Measurements from ENCODE around the gene ABTB1. TPM values are rescaled to one million over a fixed set of nuclear protein-coding genes. Genes with fewer than 3 reads are reported as not detected.

ABTB1 gene
- total RNA-seq, 2 experiments from 2014 or later, result 4.4 to 14.5 TPM

GRCh38 chr3:127691974-127692373, 19.2 kb downstream of the ABTB1 start:
- no TSS peak for BruUV-seq (replicated peaks)
- POLR2A ChIA-PET, result no interaction called here
- H2AFZ ChIP-seq (ENCODE audit: low read length), result no peak overlapping the region
- no peaks in the 10 kb centered on the region for H3K79me2 ChIP-seq (ENCODE audit: insufficient read depth, low read depth, low read length)
- peaks cover 5% of the 10 kb centered on the region for H3K4me1 ChIP-seq (ENCODE audit: insufficient read depth, low read length, poor library complexity, severe bottlenecking)
- H3K4me2 ChIP-seq (ENCODE audit: low read length), result no peak overlapping the region
- H3K27ac ChIP-seq (ENCODE audit: low read depth, low read length, poor library complexity, severe bottlenecking), result no peak overlapping the region
- DNase-seq (ENCODE audit: low spot score), result no peak
- CTCF ChIA-PET (ENCODE audit: unreplicated experiment), result no interaction called here
- no peaks in the 10 kb centered on the region for H4K20me1 ChIP-seq (ENCODE audit: insufficient read depth, low read length)
- H3K4me3 ChIP-seq (ENCODE audit: low read depth, low read length, poor library complexity, severe bottlenecking), result no peak overlapping the region
- H3K36me3 ChIP-seq (ENCODE audit: insufficient read depth, low read length), result peaks cover 25% of the 10 kb centered on the region; the same call in 1 of the 2 replicates
- 0 out of 2 replicates have a peak, but pooled peaks cover 7% of the 10 kb centered on the region for H3K9me3 ChIP-seq (ENCODE audit: low read length)
- intact Hi-C loops (cut with micrococcal nuclease; ENCODE audit: unreplicated experiment), result loop anchor here (2.0 kb wide), 1 partner anchor 139 kb away; no protein-coding TSS in a partner anchor
- no peaks in the 10 kb centered on the region for H3K9me2 ChIP-seq (ENCODE audit: insufficient read depth, low read length)
- TF ChIP-seq CTCF (conservative IDR thresholded peaks at IDR 0.05; ENCODE audit: low read length), result no peak

- H3K4me1 ChIP-seq (ENCODE audit: insufficient read depth, low read length, poor library complexity, severe bottlenecking), result peaks cover 13% of the 10 kb centered on the region
- DNase-seq (ENCODE audit: low spot score), result no peak
- ChIA-PET POLR2A (no interaction called here), CTCF (ENCODE audit: unreplicated experiment) (no interaction called here)
- H3K79me2 ChIP-seq (ENCODE audit: insufficient read depth, low read depth, low read length), result no peaks in the 10 kb centered on the region
- peaks cover 25% of the 10 kb centered on the region; the same call in 1 of the 2 replicates for H3K36me3 ChIP-seq (ENCODE audit: insufficient read depth, low read length)
- no peak overlapping the region for H3K27ac ChIP-seq (ENCODE audit: low read depth, low read length, poor library complexity, severe bottlenecking)
- BruUV-seq (replicated peaks), result no TSS peak
- H3K4me3 ChIP-seq (ENCODE audit: low read depth, low read length, poor library complexity, severe bottlenecking), result no peak overlapping the region
- H4K20me1 ChIP-seq (ENCODE audit: insufficient read depth, low read length), result no peaks in the 10 kb centered on the region
- no peaks in the 10 kb centered on the region for H3K9me2 ChIP-seq (ENCODE audit: insufficient read depth, low read length)
- H3K9me3 ChIP-seq (ENCODE audit: low read length), result no peaks in the 10 kb centered on the region
- TF ChIP-seq CTCF (conservative IDR thresholded peaks at IDR 0.05; ENCODE audit: low read length), result no peak
- TF ChIP-seq EZH2phosphoT487 (IDR thresholded peaks at IDR 0.05; ENCODE audit: borderline replicate concordance, low read depth, low read length), result no peak
- intact Hi-C loops (cut with micrococcal nuclease; ENCODE audit: unreplicated experiment), result no loop called here
- H3K4me2 ChIP-seq (ENCODE audit: low read length), result no peak overlapping the region
- H2AFZ ChIP-seq (ENCODE audit: low read length), result no peak overlapping the region
Observed at GRCh38 chr3:127692501-127693335, 20.0 kb downstream of the ABTB1 start.

- no peak overlapping the region for H3K27ac ChIP-seq (ENCODE audit: low read depth, low read length, poor library complexity, severe bottlenecking)
- intact Hi-C loops (cut with micrococcal nuclease; ENCODE audit: unreplicated experiment), result no loop called here
- ChIA-PET POLR2A (no interaction called here), CTCF (ENCODE audit: unreplicated experiment) (no interaction called here)
- no peaks in the 10 kb centered on the region for H3K9me3 ChIP-seq (ENCODE audit: low read length)
- no peaks in the 10 kb centered on the region for H3K9me2 ChIP-seq (ENCODE audit: insufficient read depth, low read length)
- H2AFZ ChIP-seq (ENCODE audit: low read length), result no peak overlapping the region
- BruUV-seq (replicated peaks), result no TSS peak
- H3K36me3 ChIP-seq (ENCODE audit: insufficient read depth, low read length), result peaks cover 25% of the 10 kb centered on the region; the same call in 1 of the 2 replicates
- no peak overlapping the region for H3K4me3 ChIP-seq (ENCODE audit: low read depth, low read length, poor library complexity, severe bottlenecking)
- no peaks in the 10 kb centered on the region for H4K20me1 ChIP-seq (ENCODE audit: insufficient read depth, low read length)
- DNase-seq (ENCODE audit: low spot score), result no peak
- H3K79me2 ChIP-seq (ENCODE audit: insufficient read depth, low read depth, low read length), result no peaks in the 10 kb centered on the region
- no peak overlapping the region for H3K4me2 ChIP-seq (ENCODE audit: low read length)
- no peak for TF ChIP-seq CTCF (conservative IDR thresholded peaks at IDR 0.05; ENCODE audit: low read length)
- no peak for TF ChIP-seq EZH2phosphoT487 (IDR thresholded peaks at IDR 0.05; ENCODE audit: borderline replicate concordance, low read depth, low read length)
- peaks cover 14% of the 10 kb centered on the region for H3K4me1 ChIP-seq (ENCODE audit: insufficient read depth, low read length, poor library complexity, severe bottlenecking)
Observed at GRCh38 chr3:127693336-127693843, 20.6 kb downstream of the ABTB1 start.

Measured in OCI-LY7 (cell line).